Endothelial cell of umbilical vein (primary cell): Measurements from ENCODE around the gene FZD7. TPM values are rescaled to one million over a fixed set of nuclear protein-coding genes. Genes with fewer than 3 reads are reported as not detected.

Experiments used
- BruUV-seq: library from RNA; stranded (reverse); fragments of 400-500 nt; replicated peaks from 2 replicates; lab custom pipeline; 2021; lab: Mats Ljungman, UMichigan
- CTCF ChIA-PET: fragments of 300-600, 350-600 bp; sonication (Branson Sonifier 250); formaldehyde crosslinking; loops from one replicate; lab custom pipeline; 2021; ENCODE audit warnings: antibody characterized with exemption, inconsistent platforms; lab: Charles Lee
- POLR2A ChIA-PET: fragments of 300-600, 350-600 bp; sonication (Branson Sonifier 250); formaldehyde crosslinking; loops from one replicate; lab custom pipeline; 2021; ENCODE audit warnings: antibody characterized with exemption, inconsistent platforms; lab: Charles Lee
- DNase-seq: peaks from one replicate; pipeline ENCODE4 v3.0.0-alpha.2; 2011; ENCODE audit warnings: low read depth, low spot score
- FAIRE-seq: peaks from 2 replicates; lab custom pipeline; 2011; peaks lifted over from hg19 to GRCh38; lab: Jason Lieb, UNC
- H2AFZ ChIP-seq: 2 replicates; pipeline ENCODE4 v1.6.0; 2012; ENCODE audit warnings: low read depth, low read length, control low read depth, inconsistent platforms
- H3K27ac ChIP-seq: 2 replicates; pipeline ENCODE4 v1.5.1; 2011; ENCODE audit warnings: low read depth, mild to moderate bottlenecking, control low read depth, low read length, moderate library complexity; ENCODE audit not compliant: insufficient read depth
- H3K27me3 ChIP-seq, 2 experiments: 2 replicates each; pipeline versions ENCODE4 v1.6.0 to v1.6.1; 2011; ENCODE audit warnings: low read length in 2 of 2, mixed read lengths in 1 of 2; ENCODE audit not compliant: control insufficient read depth in 2 of 2, insufficient read depth in 2 of 2
- H3K36me3 ChIP-seq, 2 experiments: 2 replicates in 1 of 2; 3 replicates in 1 of 2; pipeline ENCODE4 v1.5.1; 2011; ENCODE audit warnings: low read length in 2 of 2, mild to moderate bottlenecking in 1 of 2, moderate library complexity in 1 of 2; ENCODE audit not compliant: control insufficient read depth in 2 of 2, insufficient read depth in 2 of 2; ENCODE audit errors: extremely low read depth in 1 of 2
- H3K4me1 ChIP-seq: 3 replicates; pipeline ENCODE4 v1.5.1; 2011; ENCODE audit warnings: mild to moderate bottlenecking, low read length; ENCODE audit not compliant: control insufficient read depth, insufficient read depth; ENCODE audit errors: extremely low read depth
- H3K4me2 ChIP-seq: 2 replicates; pipeline ENCODE4 v1.6.1; 2011; ENCODE audit warnings: low read length, control low read depth, mixed read lengths; ENCODE audit not compliant: insufficient read depth
- H3K4me3 ChIP-seq, 3 experiments: fragments of 200-600 bp in 1 of 3; sonication (generic), shearing (Covaris generic) in 1 of 3; replicated peaks in 1 of 3; 2 replicates each; pipeline ENCODE4 v1.5.1; 2011 to 2016; ENCODE audit warnings: control low read depth in 3 of 3, low read length in 3 of 3, mild to moderate bottlenecking in 2 of 3, inconsistent platforms in 1 of 3, low read depth in 1 of 3, moderate library complexity in 1 of 3; ENCODE audit not compliant: insufficient read depth in 1 of 3
- H3K79me2 ChIP-seq: 2 replicates; pipeline ENCODE4 v1.6.0; 2012; ENCODE audit warnings: low read length, inconsistent platforms; ENCODE audit not compliant: control insufficient read depth, insufficient read depth
- H3K9ac ChIP-seq: replicated peaks from 2 replicates; pipeline ENCODE3; 2011; ENCODE audit warnings: low read length, control low read depth; ENCODE audit not compliant: insufficient read depth; ENCODE audit errors: extremely low read depth
- H3K9me1 ChIP-seq: replicated peaks from 3 replicates; pipeline ENCODE4 v1.6.0; 2011; ENCODE audit warnings: mild to moderate bottlenecking, low read length; ENCODE audit not compliant: control insufficient read depth, insufficient read depth; ENCODE audit errors: extremely low read depth
- H3K9me3 ChIP-seq: replicated peaks from 2 replicates; pipeline ENCODE4 v1.5.1; 2012; ENCODE audit warnings: low read length, inconsistent platforms; ENCODE audit not compliant: control insufficient read depth, insufficient read depth
- H4K20me1 ChIP-seq: replicated peaks from 2 replicates; pipeline ENCODE3; 2011; ENCODE audit warnings: mild to moderate bottlenecking, low read length; ENCODE audit not compliant: control insufficient read depth, insufficient read depth; ENCODE audit errors: extremely low read depth
- CTCF ChIP-seq, 2 donors: IDR thresholded peaks; 1 replicate in 1 of 2; 2 replicates in 1 of 2; pipeline ENCODE4 v1.5.1; 2011; ENCODE audit warnings: low read length in 2 of 2, mild to moderate bottlenecking in 2 of 2, moderate library complexity in 2 of 2, control low read depth in 1 of 2, inconsistent platforms in 1 of 2, low read depth in 1 of 2; ENCODE audit not compliant: insufficient read depth in 1 of 2; ENCODE audit errors: extremely low read depth in 1 of 2
- FOS ChIP-seq: IDR thresholded peaks from 2 replicates; pipeline ENCODE4 v1.6.1; 2011; ENCODE audit warnings: mild to moderate bottlenecking, low read length, moderate library complexity, borderline replicate concordance; ENCODE audit not compliant: insufficient read depth
- GATA2 ChIP-seq: IDR thresholded peaks from 2 replicates; pipeline ENCODE4 v1.7.0; 2011; ENCODE audit warnings: low read depth, mild to moderate bottlenecking, moderate library complexity, mixed read lengths, low read length; ENCODE audit not compliant: insufficient read length, insufficient read depth
- MAX ChIP-seq: IDR thresholded peaks from 2 replicates; pipeline ENCODE4 v1.6.1; 2011; ENCODE audit not compliant: insufficient read depth, insufficient read length
- POLR2A ChIP-seq: IDR thresholded peaks from 2 replicates; pipeline ENCODE4 v1.6.1; 2012; ENCODE audit warnings: low read depth, mild to moderate bottlenecking, control low read depth, low read length
- POLR2AphosphoS5 ChIP-seq: IDR thresholded peaks from 2 replicates; pipeline ENCODE4 v1.6.1; 2012; ENCODE audit warnings: low read depth, mild to moderate bottlenecking, control low read depth, low read length, moderate library complexity; ENCODE audit not compliant: insufficient read depth
- dilution Hi-C: fragments of 300-500 bp; cut with MboI; formaldehyde crosslinking; loops from one replicate; pipeline ENCODE4 v1.15.0; 2019; ENCODE audit warnings: low sequenced_read_pairs; ENCODE audit not compliant: extremely low pct_ligation_motif_present
- intact Hi-C: fragments of 100-400 bp; cut with micrococcal nuclease; formaldehyde crosslinking; loops from one replicate; pipeline ENCODE4 v1.10.0; 2022
- polyA plus RNA-seq, 4 experiments: library from polyadenylated mRNA; depleted of rRNA in 3 of 4; stranded (reverse) in 3 of 4; unstranded in 1 of 4; fragments of >200 nt; gene quantifications; 2 replicates each; pipeline versions ENCODE4 v1.2.1 to v1.2.3, GENCODE V29; 2011 to 2012; ENCODE audit warnings: missing spikeins in 1 of 4
- total RNA-seq: library from RNA; stranded (reverse); gene quantifications from 2 replicates; pipeline ENCODE4 v1.2.3, GENCODE V29; 2021

The FZD7 gene
- total and polyA plus RNA-seq, 2 donors (not counting 3 experiments of a cell fraction or from before 2014, with no cell fraction given) = 0.15 to 0.29 TPM

GRCh38 chr2:202014759-202015211, 18.9 kb upstream of the FZD7 start:
- no peak overlapping the region for H3K9ac ChIP-seq
- no peak overlapping the region for H2AFZ ChIP-seq
- H3K4me2 ChIP-seq = no peak overlapping the region
- peaks cover 13 to 20% of the 10 kb centered on the region in 2 experiments for H3K27me3 ChIP-seq
- DNase-seq = no peak
- FAIRE-seq = no peak
- no peaks in the 10 kb centered on the region for H3K9me1 ChIP-seq
- H3K27ac ChIP-seq = no peak overlapping the region
- no peak overlapping the region for H3K4me3 ChIP-seq
- TF ChIP-seq POLR2A = no peak
- no peak for TF ChIP-seq CTCF (IDR thresholded peaks at IDR 0.05; ENCODE audit: extremely low read depth in 1 of 2, insufficient read depth in 1 of 2, low read depth in 1 of 2, low read length in 2 of 2)
- TF ChIP-seq MAX = no peak
- no peak for TF ChIP-seq FOS
- no peak for TF ChIP-seq POLR2AphosphoS5
- TF ChIP-seq GATA2 = no peak
- H4K20me1 ChIP-seq = no peaks in the 10 kb centered on the region
- dilution Hi-C loops (no loop called here), intact Hi-C loops (no loop called here)
- H3K36me3 ChIP-seq = no peaks in the 10 kb centered on the region
- ChIA-PET POLR2A (no interaction called here), CTCF (interaction anchor here (1.4 kb wide), 1 partner anchor 16 kb away, joined by 4 read pairs; no protein-coding TSS in a partner anchor)
- H3K4me1 ChIP-seq = no peaks in the 10 kb centered on the region
- H3K79me2 ChIP-seq = no peaks in the 10 kb centered on the region
- no peaks in the 10 kb centered on the region for H3K9me3 ChIP-seq
- BruUV-seq = no TSS peak
